PC-9 (cell line): ENCODE data around the gene IGF1. TPM values are rescaled to one million over a fixed set of nuclear protein-coding genes. Genes with fewer than 3 reads are reported as not detected.

Source experiments
- BruUV-seq: library from RNA; stranded (reverse); fragments of 400-500 nt; replicated peaks from 2 replicates; lab custom pipeline; 2021; lab: Mats Ljungman, UMichigan
- CTCF ChIA-PET: fragments of 300-600 bp; sonication (Branson Sonifier 250); formaldehyde crosslinking; loops from one replicate; lab custom pipeline; 2022; ENCODE audit warnings: antibody characterized with exemption; lab: Charles Lee
- POLR2A ChIA-PET: fragments of 300-600 bp; sonication (Branson Sonifier 250); formaldehyde crosslinking; loops from one replicate; lab custom pipeline; 2022; ENCODE audit warnings: antibody characterized with exemption; ENCODE audit not compliant: unreplicated experiment; lab: Charles Lee
- DNase-seq, 2 experiments: peaks; one replicate each; pipeline versions ENCODE4 v3.0.0 to v3.0.0-alpha.2; 2015 to 2022; ENCODE audit warnings: mixed read lengths in 1 of 2
- H2AFZ ChIP-seq: fragments of 200-600 bp; sonication (generic); 2 replicates; pipeline ENCODE4 v1.8.1; 2017; ENCODE audit warnings: antibody characterized with exemption
- H3F3A ChIP-seq: fragments of 200-600 bp; sonication (generic); 2 replicates; pipeline ENCODE4 v1.8.1; 2017; ENCODE audit warnings: antibody characterized with exemption, mild to moderate bottlenecking, low read depth; ENCODE audit not compliant: insufficient read depth
- H3K27ac ChIP-seq: fragments of 200-600 bp; sonication (generic); 2 replicates; pipeline ENCODE4 v1.6.1; 2016; ENCODE audit warnings: mixed run types
- H3K27me3 ChIP-seq: fragments of 200-600 bp; sonication (generic); 2 replicates; pipeline ENCODE4 v1.6.1; 2016; ENCODE audit warnings: low read depth, mixed run types; ENCODE audit not compliant: insufficient read depth
- H3K36me3 ChIP-seq: fragments of 200-600 bp; sonication (generic); 2 replicates; pipeline ENCODE4 v1.6.1; 2016; ENCODE audit warnings: low read depth, mixed run types
- H3K4me1 ChIP-seq: fragments of 200-600 bp; sonication (generic); replicated peaks from 2 replicates; pipeline ENCODE4 v1.6.1; 2016; ENCODE audit warnings: mixed run types; ENCODE audit not compliant: insufficient read depth
- H3K4me2 ChIP-seq: fragments of 200-600 bp; sonication (generic); 2 replicates; pipeline ENCODE4 v1.6.1; 2017; ENCODE audit warnings: mixed run types
- H3K4me3 ChIP-seq: fragments of 200-600 bp; sonication (generic); 2 replicates; pipeline ENCODE4 v1.6.1; 2016; ENCODE audit warnings: mixed run types
- H3K79me2 ChIP-seq: fragments of 200-600 bp; sonication (generic); 2 replicates; pipeline ENCODE4 v1.6.1; 2017; ENCODE audit warnings: low read depth, mixed run types
- H3K9me2 ChIP-seq: fragments of 200-600 bp; sonication (generic); 2 replicates; pipeline ENCODE4 v1.8.1; 2017; ENCODE audit warnings: mild to moderate bottlenecking; ENCODE audit not compliant: insufficient read depth
- H3K9me3 ChIP-seq: fragments of 200-600 bp; sonication (generic); 2 replicates; pipeline ENCODE4 v1.8.1; 2016; ENCODE audit warnings: low read depth; ENCODE audit not compliant: insufficient read depth
- H4K20me1 ChIP-seq: fragments of 200-600 bp; sonication (generic); 2 replicates; pipeline ENCODE4 v1.8.1; 2017; ENCODE audit not compliant: insufficient read depth
- CTCF ChIP-seq: fragments of 200-600 bp; sonication (generic); conservative IDR thresholded peaks from 2 replicates; pipeline ENCODE4 v1.6.1; 2017; ENCODE audit warnings: mixed run types, antibody characterized with exemption, mild to moderate bottlenecking, moderate library complexity
- EZH2 ChIP-seq: fragments of 200-600 bp; sonication (generic); IDR thresholded peaks from 2 replicates; pipeline ENCODE4 v1.8.0; 2017; ENCODE audit warnings: antibody characterized with exemption, low read depth
- intact Hi-C: fragments of 100-400 bp; cut with micrococcal nuclease; formaldehyde crosslinking; loops from one replicate; pipeline ENCODE4 v1.10.0; 2022; ENCODE audit not compliant: unreplicated experiment
- total RNA-seq: library from RNA; stranded (reverse); gene quantifications from 2 replicates; pipeline ENCODE4 v1.2.3, GENCODE V29; 2021

The IGF1 gene
- total RNA-seq, 1 experiment from 2014 or later, result not detected

GRCh38 chr12:102426599-102427542 is 53.5 kb downstream of the IGF1 start:
- Histone ChIP-seq H3K4me1 (no peaks in the 10 kb centered on the region), H3K4me2 (no peak overlapping the region), H3K27me3 (no peaks in the 10 kb centered on the region), H3K4me3 (no peak overlapping the region), H3F3A (no peaks in the 10 kb centered on the region), H2AFZ (no peak overlapping the region), H4K20me1 (no peaks in the 10 kb centered on the region), H3K9me3 (no peaks in the 10 kb centered on the region), H3K79me2 (no peaks in the 10 kb centered on the region), H3K27ac (no peak overlapping the region), H3K36me3 (no peaks in the 10 kb centered on the region), H3K9me2 (no peaks in the 10 kb centered on the region)
- CTCF ChIA-PET, result no interaction called here
- POLR2A ChIA-PET, result no interaction called here
- DNase-seq, result no peak
- intact Hi-C loops, result no loop called here
- BruUV-seq, result no TSS peak
- TF ChIP-seq CTCF (no peak), EZH2 (no peak)

DNA sequence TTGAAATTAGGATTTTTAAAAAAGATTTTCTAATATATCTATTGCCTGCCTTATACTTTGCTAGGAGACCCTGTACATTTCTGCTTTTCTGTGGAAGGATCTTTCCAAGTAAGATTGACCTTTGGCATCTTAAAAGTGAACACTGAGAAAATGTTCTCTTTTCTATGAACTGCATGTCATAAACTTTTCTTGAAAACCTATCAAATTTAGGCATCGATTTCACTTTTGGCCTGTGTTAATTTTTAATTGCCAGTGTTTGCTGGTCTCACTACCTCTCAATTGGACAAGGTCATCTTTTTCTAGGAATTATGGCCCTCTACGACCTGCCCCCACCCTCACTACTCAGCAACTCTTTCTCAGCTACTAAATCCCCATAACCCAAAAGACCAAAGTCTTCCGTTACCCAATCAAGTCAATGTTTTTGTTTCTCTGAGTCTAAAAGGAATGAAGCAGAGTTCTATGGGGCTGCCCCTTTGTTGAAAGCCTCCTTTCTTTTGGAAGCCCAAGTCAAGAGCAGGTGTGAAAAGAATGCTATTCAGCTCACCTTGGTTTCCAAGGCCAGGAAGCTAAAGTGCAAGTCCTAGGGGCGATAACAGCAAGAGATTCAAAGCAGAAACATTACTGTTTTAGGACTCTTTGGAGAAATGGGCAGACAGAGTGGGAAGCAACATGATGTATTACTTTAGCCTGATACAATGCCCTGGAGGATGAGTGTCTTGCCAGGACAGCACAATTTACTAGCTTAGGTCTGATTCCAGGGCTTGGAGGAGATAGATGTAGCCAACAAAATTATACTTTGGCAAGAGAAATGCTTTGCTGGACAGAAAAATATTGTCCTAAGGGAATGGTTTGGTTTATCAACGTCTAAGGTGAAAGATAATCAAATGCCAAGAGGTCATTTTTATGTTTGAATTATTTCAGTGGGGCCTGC is 55.0 kb downstream of the IGF1 start:
- no peaks in the 10 kb centered on the region for H3K9me3 ChIP-seq
- intact Hi-C loops, result no loop called here
- H4K20me1 ChIP-seq, result no peaks in the 10 kb centered on the region
- no peak overlapping the region for H3K4me3 ChIP-seq
- CTCF ChIA-PET, result no interaction called here
- H3K36me3 ChIP-seq, result no peaks in the 10 kb centered on the region
- H3K4me1 ChIP-seq, result no peaks in the 10 kb centered on the region
- POLR2A ChIA-PET, result no interaction called here
- no peaks in the 10 kb centered on the region for H3K79me2 ChIP-seq
- BruUV-seq, result no TSS peak
- H3K9me2 ChIP-seq, result no peaks in the 10 kb centered on the region
- no peak for TF ChIP-seq EZH2
- TF ChIP-seq CTCF, result no peak
- no peak overlapping the region for H2AFZ ChIP-seq
- no peak overlapping the region for H3K27ac ChIP-seq
- H3K4me2 ChIP-seq, result no peak overlapping the region
- no peaks in the 10 kb centered on the region for H3K27me3 ChIP-seq
- no peak for DNase-seq
- H3F3A ChIP-seq, result no peaks in the 10 kb centered on the region

DNA sequence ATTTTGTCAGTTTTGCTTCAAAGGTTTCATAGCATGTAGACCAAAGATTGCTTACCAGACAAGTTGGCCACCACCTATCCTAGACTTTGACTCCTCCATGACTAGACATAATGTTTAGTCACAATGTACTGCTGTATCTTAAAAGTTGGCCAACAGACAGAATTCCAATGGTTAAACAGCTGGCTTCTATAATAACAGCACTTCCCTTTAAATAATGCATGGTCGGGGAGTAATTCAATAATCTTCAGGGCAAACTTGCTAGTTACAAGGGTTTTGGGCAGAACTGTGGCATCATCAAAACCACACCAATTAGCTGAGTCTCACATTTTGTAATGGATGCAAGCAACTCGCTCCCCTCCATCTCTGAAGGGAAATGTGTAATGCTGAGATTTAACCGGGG is 56.9 kb downstream of the IGF1 start:
- ChIA-PET CTCF (no interaction called here), POLR2A (interaction anchor here (0.6 kb wide), 1 partner anchor 1575 kb away, joined by 3 read pairs; no protein-coding TSS in a partner anchor)
- no peaks in the 10 kb centered on the region for H3K9me2 ChIP-seq
- no peaks in the 10 kb centered on the region for H3K79me2 ChIP-seq
- intact Hi-C loops, result no loop called here
- no peak overlapping the region for H3K4me2 ChIP-seq
- no peaks in the 10 kb centered on the region for H3K4me1 ChIP-seq
- H3K27me3 ChIP-seq, result no peaks in the 10 kb centered on the region
- no peak overlapping the region for H2AFZ ChIP-seq
- H3F3A ChIP-seq, result no peaks in the 10 kb centered on the region
- no peaks in the 10 kb centered on the region for H3K36me3 ChIP-seq
- DNase-seq, result no peak
- TF ChIP-seq EZH2 (no peak), CTCF (no peak)
- no peaks in the 10 kb centered on the region for H4K20me1 ChIP-seq
- H3K4me3 ChIP-seq, result no peak overlapping the region
- no peaks in the 10 kb centered on the region for H3K9me3 ChIP-seq
- no peak overlapping the region for H3K27ac ChIP-seq
- no TSS peak for BruUV-seq
